ENCODE measurements around the gene PPP1CC. TPM values are rescaled to one million over a fixed set of nuclear protein-coding genes. Genes with fewer than 3 reads are reported as not detected.

The PPP1CC gene
- total and polyA plus RNA-seq, 2 of the 4 experiments (the other 2 are of a cell fraction), result 71.0 to 126 TPM

DNA sequence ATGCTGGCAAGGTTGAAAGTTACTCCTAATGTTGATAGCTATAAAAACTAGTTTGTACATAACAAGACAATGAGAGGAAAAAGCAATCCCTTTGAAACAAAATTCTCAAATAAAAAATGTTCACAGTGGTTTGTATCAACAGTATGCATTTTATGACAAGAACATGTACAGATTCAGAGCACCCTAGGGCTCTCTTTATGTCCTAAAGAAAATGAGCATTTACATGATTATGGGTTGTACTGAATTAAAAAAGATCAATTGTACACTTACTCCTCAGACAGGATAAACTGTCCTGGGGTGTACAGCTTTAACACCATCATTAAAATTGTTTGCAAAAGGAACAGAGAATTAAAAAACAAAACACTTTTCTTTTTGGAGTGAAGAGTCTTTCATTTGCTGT is 22.2 kb downstream of the PPP1CC start:
- Histone ChIP-seq H3K18ac (ENCODE audit: low read depth, low read length) (no peak overlapping the region), H4K8ac (ENCODE audit: low read depth in 2 of 2, low read length in 2 of 2) (no peak overlapping the region), H2BK5ac (ENCODE audit: low read depth, low read length, poor library complexity, severe bottlenecking) (no peak overlapping the region), H3K4me1 (ENCODE audit: control insufficient read depth, insufficient read depth, low read length) (no peaks in the 10 kb centered on the region), H2AK5ac (ENCODE audit: low read depth, low read length) (no peak overlapping the region), H3K9me3 (ENCODE audit: control insufficient read depth, insufficient read depth, low read length) (no peaks in the 10 kb centered on the region), H3K4ac (ENCODE audit: low read depth, low read length) (no peak overlapping the region), H2BK15ac (ENCODE audit: low read depth, low read length) (no peak overlapping the region), H3K9me1 (ENCODE audit: insufficient read depth, low read length) (peaks cover 14% of the 10 kb centered on the region), H3K9ac (ENCODE audit: low read depth, low read length) (no peak overlapping the region), H3K4me3 (ENCODE audit: insufficient read depth, low read depth, low read length) (no peak overlapping the region), H4K91ac (ENCODE audit: insufficient read depth, low read depth, low read length) (no peak overlapping the region), H2AK9ac (replicated peaks; ENCODE audit: low read depth, low read length, poor library complexity) (no peak overlapping the region), H3K23ac (ENCODE audit: low read depth, low read length) (no peak overlapping the region), H3K79me1 (ENCODE audit: low read depth in 1 of 2, low read length in 2 of 2) (peaks cover 10 to 14% of the 10 kb centered on the region in 2 experiments), H2BK120ac (ENCODE audit: low read depth, low read length) (no peak overlapping the region), H3K4me2 (ENCODE audit: low read depth, low read length) (no peak overlapping the region), H2BK20ac (ENCODE audit: low read depth, low read length) (no peak overlapping the region), H2AFZ (replicated peaks; ENCODE audit: low read length, poor library complexity) (no peak overlapping the region), H3K27ac (ENCODE audit: insufficient read depth, low read length) (no peak overlapping the region), H4K5ac (ENCODE audit: low read depth, low read length) (no peak overlapping the region), H3K56ac (ENCODE audit: extremely low read depth, insufficient read depth, low read length) (no peak overlapping the region), H3K27me3 (ENCODE audit: control insufficient read depth, insufficient read depth, low read length) (no peaks in the 10 kb centered on the region), H3K36me3 (ENCODE audit: control insufficient read depth, insufficient read depth, low read length) (peaks cover 44% of the 10 kb centered on the region), H3K14ac (replicated peaks; ENCODE audit: low read depth, low read length) (no peak overlapping the region), H4K20me1 (ENCODE audit: insufficient read depth, low read length) (peaks cover 17% of the 10 kb centered on the region)
- TF ChIP-seq FOS (IDR thresholded peaks at IDR 0.05; ENCODE audit: low read depth, low read length), result no peak
- TF ChIP-seq NFE2L2 (IDR thresholded peaks at IDR 0.05; ENCODE audit: low read depth, low read length), result no peak
- no peak for TF ChIP-seq MAZ (IDR thresholded peaks at IDR 0.05; ENCODE audit: borderline replicate concordance, low read depth, low read length)
- TF ChIP-seq, protein P1, sequence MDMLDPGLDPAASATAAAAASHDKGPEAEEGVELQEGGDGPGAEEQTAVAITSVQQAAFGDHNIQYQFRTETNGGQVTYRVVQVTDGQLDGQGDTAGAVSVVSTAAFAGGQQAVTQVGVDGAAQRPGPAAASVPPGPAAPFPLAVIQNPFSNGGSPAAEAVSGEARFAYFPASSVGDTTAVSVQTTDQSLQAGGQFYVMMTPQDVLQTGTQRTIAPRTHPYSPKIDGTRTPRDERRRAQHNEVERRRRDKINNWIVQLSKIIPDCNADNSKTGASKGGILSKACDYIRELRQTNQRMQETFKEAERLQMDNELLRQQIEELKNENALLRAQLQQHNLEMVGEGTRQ (IDR thresholded peaks at IDR 0.05; ENCODE audit: low read depth, low read length), result no peak
- TF ChIP-seq RAD21 (IDR thresholded peaks at IDR 0.05; ENCODE audit: low read length), result no peak
- TF ChIP-seq RFX5 (IDR thresholded peaks at IDR 0.05; ENCODE audit: low read depth, low read length), result no peak
- no peak for TF ChIP-seq SMC3 (IDR thresholded peaks at IDR 0.05; ENCODE audit: low read depth, low read length)
- TF ChIP-seq CHD1 (IDR thresholded peaks at IDR 0.05; ENCODE audit: low read depth, low read length), result no peak
- no peak for TF ChIP-seq RCOR1 (IDR thresholded peaks at IDR 0.05; ENCODE audit: insufficient replicate concordance, low read length)
- TF ChIP-seq, protein P2, sequence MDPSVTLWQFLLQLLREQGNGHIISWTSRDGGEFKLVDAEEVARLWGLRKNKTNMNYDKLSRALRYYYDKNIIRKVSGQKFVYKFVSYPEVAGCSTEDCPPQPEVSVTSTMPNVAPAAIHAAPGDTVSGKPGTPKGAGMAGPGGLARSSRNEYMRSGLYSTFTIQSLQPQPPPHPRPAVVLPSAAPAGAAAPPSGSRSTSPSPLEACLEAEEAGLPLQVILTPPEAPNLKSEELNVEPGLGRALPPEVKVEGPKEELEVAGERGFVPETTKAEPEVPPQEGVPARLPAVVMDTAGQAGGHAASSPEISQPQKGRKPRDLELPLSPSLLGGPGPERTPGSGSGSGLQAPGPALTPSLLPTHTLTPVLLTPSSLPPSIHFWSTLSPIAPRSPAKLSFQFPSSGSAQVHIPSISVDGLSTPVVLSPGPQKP (IDR thresholded peaks at IDR 0.05; ENCODE audit: borderline replicate concordance, low read depth, low read length), result no peak
- TF ChIP-seq BHLHE40 (IDR thresholded peaks at IDR 0.05; ENCODE audit: low read depth, low read length), result no peak
- TF ChIP-seq CEBPB (IDR thresholded peaks at IDR 0.05; ENCODE audit: low read depth, low read length), result no peak
- TF ChIP-seq, protein P3, sequence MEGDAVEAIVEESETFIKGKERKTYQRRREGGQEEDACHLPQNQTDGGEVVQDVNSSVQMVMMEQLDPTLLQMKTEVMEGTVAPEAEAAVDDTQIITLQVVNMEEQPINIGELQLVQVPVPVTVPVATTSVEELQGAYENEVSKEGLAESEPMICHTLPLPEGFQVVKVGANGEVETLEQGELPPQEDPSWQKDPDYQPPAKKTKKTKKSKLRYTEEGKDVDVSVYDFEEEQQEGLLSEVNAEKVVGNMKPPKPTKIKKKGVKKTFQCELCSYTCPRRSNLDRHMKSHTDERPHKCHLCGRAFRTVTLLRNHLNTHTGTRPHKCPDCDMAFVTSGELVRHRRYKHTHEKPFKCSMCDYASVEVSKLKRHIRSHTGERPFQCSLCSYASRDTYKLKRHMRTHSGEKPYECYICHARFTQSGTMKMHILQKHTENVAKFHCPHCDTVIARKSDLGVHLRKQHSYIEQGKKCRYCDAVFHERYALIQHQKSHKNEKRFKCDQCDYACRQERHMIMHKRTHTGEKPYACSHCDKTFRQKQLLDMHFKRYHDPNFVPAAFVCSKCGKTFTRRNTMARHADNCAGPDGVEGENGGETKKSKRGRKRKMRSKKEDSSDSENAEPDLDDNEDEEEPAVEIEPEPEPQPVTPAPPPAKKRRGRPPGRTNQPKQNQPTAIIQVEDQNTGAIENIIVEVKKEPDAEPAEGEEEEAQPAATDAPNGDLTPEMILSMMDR (conservative IDR thresholded peaks at IDR 0.05; ENCODE audit: low read depth, low read length), result no peak
- no TSS peak for BruUV-seq (replicated peaks)
- ChIA-PET POLR2A (ENCODE audit: unreplicated experiment) (no interaction called here), CTCF (interaction anchor here (1.5 kb wide), 1 partner anchor 270 kb away, joined by 3 read pairs; the partner anchor contains the start of gene ARPC3)
- in situ Hi-C loops (cut with MboI; ENCODE audit: low sequenced_read_pairs), result no loop called here
- ATAC-seq (ENCODE audit: low read depth) (no peak), DNase-seq (no peak)
- dilution Hi-C loops (cut with HindIII; ENCODE audit: low sequenced_read_pairs, unreplicated experiment), result no loop called here
- intact Hi-C loops (cut with micrococcal nuclease), result loop anchor here (10.0 kb wide), 1 partner anchor 266 kb away; the partner anchor contains the start of gene ARPC3
